ENCODE measurements around the gene NUDT3.

Gene NUDT3

DNA sequence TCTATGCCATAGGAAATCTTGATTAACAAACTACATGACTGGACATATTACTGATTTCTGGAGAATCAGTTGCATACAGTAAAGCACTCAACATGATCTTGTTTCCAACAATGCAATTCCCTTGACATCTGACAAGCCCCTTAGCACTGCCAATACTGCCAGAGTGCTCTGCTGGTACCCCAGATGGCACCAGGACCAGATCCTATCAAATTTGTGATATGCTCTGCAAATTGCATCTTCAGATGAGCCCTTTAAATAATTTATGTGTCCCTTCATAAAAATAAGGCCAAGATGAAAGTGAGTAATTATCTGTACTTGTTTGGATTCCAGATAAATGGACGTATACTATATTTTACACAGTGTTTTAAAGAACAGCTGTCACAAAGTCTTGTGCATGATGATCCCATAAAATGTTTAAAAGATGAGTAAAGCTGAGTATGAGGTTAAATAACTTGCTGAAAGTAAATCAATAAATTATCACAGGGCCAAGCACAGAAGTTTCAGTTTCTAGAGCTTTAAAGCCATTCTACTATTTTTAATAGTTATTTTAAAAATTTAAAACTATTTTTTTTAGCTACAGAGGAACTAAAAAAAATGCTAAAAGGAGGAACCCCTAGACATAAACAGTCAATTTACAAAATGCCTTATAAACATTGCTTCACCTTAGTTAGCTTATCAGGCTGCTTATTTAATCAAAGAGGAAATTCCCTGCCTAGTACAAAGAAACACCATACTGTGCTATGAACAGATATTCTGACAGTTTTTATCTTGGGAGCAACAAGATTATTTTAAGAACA lies 42.1 kb downstream of the NUDT3 start:
- H3K9me3 Mint-ChIP-seq = no peaks in the 10 kb centered on the region
- peaks cover 25% of the 10 kb centered on the region for H3K4me1 Mint-ChIP-seq
- no peak for DNase-seq
- no peak overlapping the region for H3K4me3 Mint-ChIP-seq
- H3K27ac Mint-ChIP-seq = no peak overlapping the region
- no peaks in the 10 kb centered on the region for H3K36me3 Mint-ChIP-seq (ENCODE audit: low read depth)
- H3K27me3 Mint-ChIP-seq = no peaks in the 10 kb centered on the region
- ATAC-seq = no peak

DNA sequence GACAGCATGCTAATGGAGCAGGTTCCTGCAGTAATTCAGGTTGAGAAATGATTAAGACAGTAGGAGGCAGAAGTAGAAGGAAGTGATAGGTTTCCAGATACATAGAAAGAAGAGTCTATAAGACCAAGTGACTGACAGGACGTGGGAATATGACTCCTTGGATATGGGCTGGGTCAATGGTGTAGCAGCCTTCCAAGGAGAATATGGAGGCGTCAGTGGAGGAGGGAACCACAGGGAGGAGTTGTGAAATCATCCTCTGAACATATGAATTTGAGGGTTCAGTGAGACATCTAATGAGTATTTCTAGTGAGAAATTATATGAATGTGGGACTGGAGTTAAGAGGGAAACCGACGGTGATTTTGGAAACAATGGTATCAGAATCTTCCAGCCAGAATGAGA lies 43.3 kb downstream of the NUDT3 start:
- Mint-ChIP-seq H3K4me3 (no peak overlapping the region), H3K36me3 (ENCODE audit: low read depth) (peaks cover 1% of the 10 kb centered on the region), H3K9me3 (no peaks in the 10 kb centered on the region), H3K27me3 (no peaks in the 10 kb centered on the region), H3K4me1 (peaks cover 29% of the 10 kb centered on the region), H3K27ac (no peak overlapping the region)
- no peak for ATAC-seq
- no peak for DNase-seq

DNA sequence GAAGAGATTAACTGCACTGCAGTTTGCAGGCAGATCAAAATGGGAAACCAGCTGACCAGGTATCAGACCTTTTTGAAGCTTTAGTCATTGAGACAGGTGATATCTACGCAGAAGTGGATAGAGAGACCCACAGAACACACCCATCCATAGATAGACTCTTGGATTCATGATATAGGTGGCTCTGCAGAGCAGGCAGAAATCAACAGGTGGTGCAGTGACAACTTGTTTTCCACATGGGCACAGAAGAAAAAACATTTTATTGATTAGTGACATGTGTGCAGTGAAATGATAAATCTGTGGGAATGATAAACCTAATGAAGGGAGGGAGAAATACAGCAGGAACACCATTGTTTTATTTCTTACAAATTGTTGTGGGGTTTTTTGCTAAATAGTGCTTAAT lies 45.2 kb downstream of the NUDT3 start:
- DNase-seq (no peak), ATAC-seq (no peak)
- Mint-ChIP-seq H3K9me3 (no peaks in the 10 kb centered on the region), H3K27me3 (no peaks in the 10 kb centered on the region), H3K36me3 (ENCODE audit: low read depth) (peaks cover 2% of the 10 kb centered on the region), H3K4me1 (peaks cover 39% of the 10 kb centered on the region), H3K27ac (no peak overlapping the region), H3K4me3 (no peak overlapping the region)

DNA sequence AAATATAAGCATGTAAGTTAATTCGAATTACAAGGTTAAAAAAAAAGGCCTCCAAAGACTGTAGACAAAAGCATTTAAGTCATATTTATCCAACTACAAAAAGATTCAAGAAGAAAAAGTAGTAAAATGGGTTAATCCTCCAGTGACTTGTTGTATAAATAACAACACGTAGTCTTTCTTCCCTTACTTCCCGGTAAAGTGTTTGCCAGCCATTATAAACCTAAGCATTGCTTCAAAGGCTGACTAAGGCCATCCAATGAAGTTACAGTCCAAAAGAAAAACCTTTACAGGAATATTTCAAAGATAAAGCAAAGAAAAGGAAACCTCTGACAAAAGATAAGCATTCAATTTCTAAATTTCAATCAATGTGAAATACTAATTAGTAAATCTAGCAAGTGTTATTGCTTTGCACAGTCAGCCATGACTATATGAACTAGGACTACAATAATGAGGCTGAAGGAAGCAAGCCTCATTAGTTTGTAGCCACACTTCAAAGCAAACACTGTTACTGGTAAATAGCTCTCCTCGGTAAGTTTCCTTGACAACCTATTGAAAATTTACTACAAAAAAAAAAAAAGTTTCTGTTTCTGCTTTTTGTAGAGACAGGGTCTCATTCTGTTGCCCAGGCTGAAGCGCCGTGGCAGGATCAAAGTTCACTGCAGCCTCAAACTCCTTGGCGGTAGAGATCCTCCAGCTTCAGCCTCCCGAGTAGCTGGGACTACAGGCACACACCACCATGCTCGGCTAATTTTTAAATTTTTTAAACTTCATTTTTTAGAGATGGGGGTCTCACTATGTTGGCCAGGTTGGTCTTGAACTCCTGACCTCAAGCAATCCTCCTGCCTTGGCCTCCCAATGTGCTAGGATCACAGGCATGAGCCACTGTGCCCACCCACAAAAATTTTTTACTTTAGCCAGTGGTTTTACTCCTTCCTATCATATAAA lies 46.0 kb downstream of the NUDT3 start:
- Mint-ChIP-seq H3K4me1 (peaks cover 37% of the 10 kb centered on the region), H3K4me3 (no peak overlapping the region), H3K27me3 (no peaks in the 10 kb centered on the region), H3K36me3 (ENCODE audit: low read depth) (peaks cover 2% of the 10 kb centered on the region), H3K27ac (no peak overlapping the region), H3K9me3 (no peaks in the 10 kb centered on the region)
- DNase-seq (no peak), ATAC-seq (no peak)

DNA sequence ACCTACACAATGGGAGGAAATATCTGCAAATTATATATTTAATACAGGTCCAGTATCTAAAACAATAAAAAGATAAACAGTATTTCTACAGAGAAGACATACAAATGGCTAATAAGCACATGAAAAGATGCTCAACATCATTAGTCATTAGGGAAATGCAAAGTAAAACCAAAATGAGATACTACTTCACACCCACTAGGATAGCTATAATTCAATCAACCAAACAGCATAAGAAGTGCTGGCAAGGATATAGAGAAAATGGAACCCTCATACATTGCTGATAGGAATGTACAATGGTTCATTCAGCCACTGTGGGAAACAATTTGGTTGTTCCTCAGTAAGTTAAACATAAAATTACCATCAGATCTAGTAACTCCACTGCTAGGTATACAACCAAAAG lies 48.7 kb downstream of the NUDT3 start:
- no peaks in the 10 kb centered on the region for H3K9me3 Mint-ChIP-seq
- ATAC-seq (no peak), DNase-seq (no peak)
- peaks cover 12% of the 10 kb centered on the region for H3K36me3 Mint-ChIP-seq (ENCODE audit: low read depth)
- H3K4me1 Mint-ChIP-seq = peaks cover 35% of the 10 kb centered on the region
- H3K4me3 Mint-ChIP-seq = no peak overlapping the region
- no peak overlapping the region for H3K27ac Mint-ChIP-seq
- H3K27me3 Mint-ChIP-seq = no peaks in the 10 kb centered on the region

DNA sequence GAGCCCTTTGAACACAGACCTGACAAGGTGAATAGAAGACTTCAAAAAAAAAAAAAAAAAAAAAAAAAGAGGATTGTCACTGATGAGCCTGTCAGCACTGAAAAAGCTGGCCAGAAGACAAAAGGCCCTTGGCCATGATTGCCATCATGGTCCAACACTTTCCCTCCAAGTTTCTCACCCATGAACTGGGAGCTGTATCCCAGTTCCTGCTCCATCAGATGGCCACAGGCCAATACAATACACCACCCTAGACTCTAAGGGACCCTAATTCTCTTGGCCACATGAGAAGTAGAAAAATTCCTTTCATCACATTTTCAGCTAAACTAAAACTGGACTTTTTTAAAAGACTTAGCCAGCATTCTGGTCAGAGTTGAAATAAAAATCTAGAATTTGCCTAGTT lies 50.2 kb downstream of the NUDT3 start:
- Mint-ChIP-seq H3K9me3 (no peaks in the 10 kb centered on the region), H3K36me3 (ENCODE audit: low read depth) (peaks cover 12% of the 10 kb centered on the region), H3K27me3 (no peaks in the 10 kb centered on the region), H3K4me1 (peaks cover 37% of the 10 kb centered on the region), H3K4me3 (no peak overlapping the region), H3K27ac (no peak overlapping the region)
- ATAC-seq (no peak), DNase-seq (no peak)

DNA sequence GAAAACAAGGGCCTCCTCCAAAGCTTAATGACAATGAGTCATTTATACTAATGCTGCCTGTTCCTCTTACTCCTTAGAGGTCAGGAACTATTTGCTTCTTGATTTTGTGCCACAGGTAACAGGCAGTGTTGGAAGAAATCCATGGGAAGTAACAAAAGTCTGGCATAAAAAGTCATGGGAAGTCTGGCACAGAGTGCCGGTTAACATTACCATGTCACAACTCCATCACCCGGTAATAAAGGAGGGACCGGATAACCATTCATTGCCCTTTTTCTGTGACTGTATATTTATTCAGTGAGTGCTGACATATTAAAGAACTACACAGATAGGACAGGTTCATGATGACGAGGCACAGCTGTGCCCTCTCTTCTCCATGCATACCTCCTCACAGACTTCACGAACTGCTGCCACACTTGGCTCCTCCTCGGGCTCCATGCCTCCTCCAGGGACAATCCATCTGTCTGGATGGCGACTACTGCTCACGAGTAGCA lies 50.9 kb downstream of the NUDT3 start:
- H3K9me3 Mint-ChIP-seq = no peaks in the 10 kb centered on the region
- ATAC-seq (no peak), DNase-seq (no peak)
- peaks cover 35% of the 10 kb centered on the region for H3K4me1 Mint-ChIP-seq
- H3K27ac Mint-ChIP-seq = no peak overlapping the region
- peaks cover 12% of the 10 kb centered on the region for H3K36me3 Mint-ChIP-seq (ENCODE audit: low read depth)
- no peaks in the 10 kb centered on the region for H3K27me3 Mint-ChIP-seq
- H3K4me3 Mint-ChIP-seq = no peak overlapping the region

DNA sequence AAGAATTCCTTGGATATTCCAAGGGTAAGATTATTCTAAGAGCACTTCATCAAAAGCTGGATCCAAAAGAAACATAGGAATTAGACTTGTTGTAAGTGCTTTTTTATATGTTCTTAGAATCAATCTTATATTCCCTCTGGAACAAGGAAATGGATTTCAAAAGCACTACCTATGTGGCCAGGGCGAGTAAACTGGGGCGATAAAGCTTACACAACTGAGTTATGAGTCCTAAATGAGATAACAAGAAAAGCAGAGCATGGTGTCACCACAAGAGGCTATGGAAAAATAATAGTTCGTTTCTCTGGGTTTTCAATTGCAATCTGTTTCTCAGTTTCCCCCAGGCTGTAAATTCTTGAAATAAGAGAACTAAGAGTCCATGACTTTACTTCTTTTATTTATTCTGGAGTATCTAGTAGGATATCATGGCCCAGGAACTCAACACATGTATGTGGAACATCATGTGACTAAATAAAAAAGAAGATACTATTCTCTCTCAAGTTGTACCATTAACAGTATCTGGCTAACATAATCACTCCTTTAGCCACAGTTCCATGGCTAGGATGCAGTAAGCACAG lies 51.5 kb downstream of the NUDT3 start:
- no peaks in the 10 kb centered on the region for H3K27me3 Mint-ChIP-seq
- DNase-seq (no peak), ATAC-seq (no peak)
- no peaks in the 10 kb centered on the region for H3K9me3 Mint-ChIP-seq
- no peak overlapping the region for H3K4me3 Mint-ChIP-seq
- peaks cover 12% of the 10 kb centered on the region for H3K36me3 Mint-ChIP-seq (ENCODE audit: low read depth)
- no peak overlapping the region for H3K27ac Mint-ChIP-seq
- peaks cover 31% of the 10 kb centered on the region for H3K4me1 Mint-ChIP-seq

DNA sequence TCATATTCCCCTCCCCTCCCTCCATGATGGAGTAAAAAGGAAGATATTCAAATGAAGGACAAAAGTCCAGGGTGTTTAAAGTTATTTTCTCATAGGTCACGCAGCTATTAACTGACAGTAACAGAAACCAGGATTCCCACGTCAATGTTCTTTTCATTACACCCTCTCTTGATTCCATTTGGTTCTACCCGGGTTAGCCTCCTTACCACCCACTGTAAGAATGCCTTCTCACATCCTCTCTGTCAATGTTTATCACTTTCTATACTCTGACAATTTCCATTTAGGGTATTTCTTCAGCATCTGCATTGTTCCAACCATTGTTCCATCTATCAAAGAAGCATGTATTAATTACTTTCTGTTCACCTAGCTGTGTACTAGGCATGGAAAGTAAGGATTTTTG lies 52.1 kb downstream of the NUDT3 start:
- H3K36me3 Mint-ChIP-seq (ENCODE audit: low read depth) = peaks cover 12% of the 10 kb centered on the region

DNA sequence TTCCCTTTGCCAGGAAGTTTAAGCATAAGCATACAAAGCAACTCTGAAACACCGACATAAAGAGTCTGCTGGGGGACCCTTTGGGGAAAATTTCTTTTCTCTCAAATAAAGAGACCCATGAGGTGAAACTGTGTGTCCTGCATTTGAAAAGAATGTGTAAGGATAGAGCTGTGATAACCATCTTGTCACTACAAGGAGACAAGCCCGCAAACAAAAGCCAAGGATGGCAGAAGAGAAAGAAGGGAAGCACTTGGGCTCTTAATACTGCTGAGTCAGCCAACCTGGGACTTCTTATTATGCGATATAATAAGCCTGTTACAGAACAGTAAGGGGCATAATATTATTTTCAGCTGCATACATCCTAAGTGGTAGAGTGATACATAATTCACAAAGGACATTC lies 52.5 kb downstream of the NUDT3 start:
- DNase-seq = no peak
- H3K36me3 Mint-ChIP-seq (ENCODE audit: low read depth) = peaks cover 12% of the 10 kb centered on the region
- H3K4me1 Mint-ChIP-seq = peaks cover 30% of the 10 kb centered on the region
- H3K27ac Mint-ChIP-seq = no peak overlapping the region
- no peak for ATAC-seq
- H3K9me3 Mint-ChIP-seq = no peaks in the 10 kb centered on the region
- no peak overlapping the region for H3K4me3 Mint-ChIP-seq
- H3K27me3 Mint-ChIP-seq = no peaks in the 10 kb centered on the region

More for the DNA sequence above, 52.1 kb downstream of the NUDT3 start:
- no peak overlapping the region for H3K27ac Mint-ChIP-seq
- DNase-seq (no peak), ATAC-seq (no peak)
- no peak overlapping the region for H3K4me3 Mint-ChIP-seq
- H3K9me3 Mint-ChIP-seq = no peaks in the 10 kb centered on the region
- H3K4me1 Mint-ChIP-seq = peaks cover 30% of the 10 kb centered on the region
- no peaks in the 10 kb centered on the region for H3K27me3 Mint-ChIP-seq

DNA sequence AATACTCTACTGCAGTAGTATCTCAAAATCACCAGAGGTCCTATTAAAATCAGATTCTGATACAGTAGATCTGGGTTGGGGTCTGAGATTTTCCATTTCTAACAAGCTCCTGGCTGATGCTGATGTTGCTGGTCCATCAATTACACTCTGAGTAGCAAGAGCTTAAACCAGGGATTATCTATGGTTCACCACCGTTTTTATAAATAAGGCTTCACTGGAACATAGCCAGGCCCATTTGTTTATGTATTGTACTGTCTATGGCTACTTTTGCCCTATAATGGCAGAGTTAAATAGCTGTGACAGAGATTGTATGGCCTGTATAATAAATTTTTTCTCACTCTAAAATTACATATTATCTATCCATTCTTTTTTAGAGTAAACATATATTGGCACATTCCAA lies 53.0 kb downstream of the NUDT3 start:
- no peaks in the 10 kb centered on the region for H3K9me3 Mint-ChIP-seq
- H3K4me3 Mint-ChIP-seq = no peak overlapping the region
- peaks cover 27% of the 10 kb centered on the region for H3K4me1 Mint-ChIP-seq
- ATAC-seq (no peak), DNase-seq (no peak)
- no peak overlapping the region for H3K27ac Mint-ChIP-seq
- H3K36me3 Mint-ChIP-seq (ENCODE audit: low read depth) = peaks cover 12% of the 10 kb centered on the region
- no peaks in the 10 kb centered on the region for H3K27me3 Mint-ChIP-seq

DNA sequence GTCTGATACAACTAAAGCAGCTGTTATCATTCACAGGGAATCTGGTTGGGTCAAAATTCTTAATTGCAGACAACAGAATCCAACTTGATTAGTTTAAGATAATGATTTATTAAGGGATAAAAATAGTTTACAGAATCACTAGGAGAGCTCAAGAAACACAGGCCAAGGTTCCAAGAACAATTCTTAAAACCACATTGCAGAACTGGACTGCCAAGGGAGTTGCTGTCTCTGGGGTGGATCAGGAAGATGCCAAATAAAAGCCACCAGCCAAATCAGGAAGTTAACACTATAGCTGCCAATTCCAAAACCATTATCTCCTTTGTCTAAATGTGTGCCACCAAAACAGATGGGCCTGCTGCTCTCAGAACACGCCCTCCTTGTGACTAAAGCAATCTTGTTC lies 53.7 kb downstream of the NUDT3 start:
- no peak overlapping the region for H3K4me3 Mint-ChIP-seq
- no peaks in the 10 kb centered on the region for H3K9me3 Mint-ChIP-seq
- H3K36me3 Mint-ChIP-seq (ENCODE audit: low read depth) = peaks cover 14% of the 10 kb centered on the region
- H3K27me3 Mint-ChIP-seq = no peaks in the 10 kb centered on the region
- H3K4me1 Mint-ChIP-seq = peaks cover 21% of the 10 kb centered on the region
- no peak overlapping the region for H3K27ac Mint-ChIP-seq
- no peak for DNase-seq
- no peak for ATAC-seq

DNA sequence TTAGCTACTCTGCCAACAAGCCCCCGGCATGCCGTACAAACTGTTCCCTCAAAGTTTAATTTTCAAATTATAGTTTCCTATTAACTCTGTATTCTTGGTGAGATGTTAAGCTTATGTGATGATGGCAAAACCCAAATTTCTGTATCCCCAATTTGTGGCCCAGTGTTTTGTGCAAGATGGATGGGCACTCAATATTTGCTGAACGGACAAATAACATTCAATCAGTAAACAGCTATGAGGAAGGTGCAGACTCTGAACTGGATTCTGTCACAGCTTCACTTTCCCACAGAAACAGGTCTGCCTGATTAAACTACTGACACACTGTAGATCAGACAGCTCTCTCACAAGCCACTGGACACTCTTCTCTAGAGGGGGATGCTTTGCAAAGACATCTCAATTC lies 54.1 kb downstream of the NUDT3 start:
- Mint-ChIP-seq H3K27me3 (no peaks in the 10 kb centered on the region), H3K9me3 (no peaks in the 10 kb centered on the region), H3K4me1 (peaks cover 20% of the 10 kb centered on the region), H3K4me3 (no peak overlapping the region), H3K27ac (no peak overlapping the region), H3K36me3 (ENCODE audit: low read depth) (peaks cover 15% of the 10 kb centered on the region)
- DNase-seq (no peak), ATAC-seq (no peak)

DNA sequence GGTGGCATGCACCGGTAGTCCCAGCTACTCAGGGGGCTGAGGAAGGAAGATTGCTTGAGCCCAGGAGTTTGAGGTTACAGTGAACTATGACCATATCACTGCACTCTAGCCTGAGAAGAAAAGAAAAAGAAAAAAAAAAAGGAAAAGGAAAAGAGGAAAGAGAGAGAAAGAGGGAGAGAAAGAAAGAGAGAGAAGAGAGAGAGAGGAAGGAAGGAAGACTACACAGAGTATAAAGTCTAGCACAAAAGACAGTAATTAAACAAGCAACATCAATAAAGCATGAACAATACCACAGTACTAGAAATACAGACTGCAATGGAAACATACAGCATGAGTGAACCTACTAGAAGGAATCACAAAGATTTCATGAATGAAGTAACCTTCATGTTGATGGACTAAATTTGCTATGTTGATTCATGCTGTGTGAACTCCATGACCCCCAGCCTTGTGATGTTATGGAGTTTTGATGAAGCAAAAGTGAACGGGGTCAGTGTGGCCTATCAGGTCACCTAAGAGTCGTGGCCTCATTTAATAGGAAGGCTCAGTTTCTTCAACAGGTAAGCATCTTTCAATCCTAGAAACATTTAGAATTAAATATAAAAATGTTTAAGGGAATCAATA lies 57.6 kb downstream of the NUDT3 start:
- Mint-ChIP-seq H3K9me3 (no peaks in the 10 kb centered on the region), H3K36me3 (ENCODE audit: low read depth) (peaks cover 22% of the 10 kb centered on the region), H3K27ac (no peak overlapping the region), H3K4me3 (no peak overlapping the region), H3K27me3 (no peaks in the 10 kb centered on the region), H3K4me1 (peaks cover 16% of the 10 kb centered on the region)
- ATAC-seq (no peak), DNase-seq (no peak)
